Omental fat pad (tissue), 4 donors: ENCODE measurements around the gene MOGAT3. TPM values are rescaled to one million over a fixed set of nuclear protein-coding genes. Genes with fewer than 3 reads are reported as not detected.
"Not testable (repeated sequence)": the region's sequence is repeated elsewhere in the genome, so short reads cannot be mapped to it uniquely, and the experiment has no call there.

Source experiments
- ATAC-seq: fragments of 150-250 bp; one replicate; pipeline ENCODE4 v1.9.1; 2016; ENCODE audit warnings: mild to moderate bottlenecking, moderate library complexity; ENCODE audit not compliant: low FRiP score
- DNase-seq: peaks from one replicate; pipeline ENCODE4 v3.0.0-alpha.2; 2019; ENCODE audit warnings: low spot score
- total RNA-seq, 4 donors: library from RNA; depleted of rRNA; stranded (reverse); fragments of >200 nt; gene quantifications; one replicate each; pipeline ENCODE4 v1.1.0, GENCODE V29; 2016
- TF ChIP-seq, protein P1 (sequence below), 3 donors: fragments of 450-650 bp; IDR thresholded peaks; one replicate each; pipeline ENCODE4 v1.5.1; 2016 to 2017; ENCODE audit warnings: antibody characterized with exemption in 3 of 3, mild to moderate bottlenecking in 3 of 3, moderate library complexity in 2 of 3

Gene MOGAT3
- total RNA-seq, 4 donors from 2014 or later = not detected

DNA sequence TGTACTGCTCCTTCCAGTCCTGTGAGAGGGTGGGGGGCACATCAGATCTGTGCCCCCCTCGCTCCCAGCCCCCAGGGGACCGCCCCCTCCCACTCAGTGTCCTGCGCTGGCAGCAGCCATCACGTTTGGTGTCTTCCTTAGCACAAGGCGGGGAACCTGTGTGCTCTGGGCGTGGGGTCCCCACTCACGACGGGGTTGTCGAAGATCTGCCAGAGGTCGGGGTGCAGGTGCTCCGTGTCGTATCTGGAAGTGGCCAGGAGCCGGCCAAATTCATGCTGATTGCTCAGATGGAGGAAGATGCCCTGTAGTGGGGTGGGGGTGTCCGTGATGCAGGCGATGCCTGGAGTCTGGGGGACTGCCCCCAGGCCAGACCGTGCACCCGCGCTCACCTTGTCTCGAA is 9.3 kb upstream of the MOGAT3 start:
- TF ChIP-seq, protein P1, sequence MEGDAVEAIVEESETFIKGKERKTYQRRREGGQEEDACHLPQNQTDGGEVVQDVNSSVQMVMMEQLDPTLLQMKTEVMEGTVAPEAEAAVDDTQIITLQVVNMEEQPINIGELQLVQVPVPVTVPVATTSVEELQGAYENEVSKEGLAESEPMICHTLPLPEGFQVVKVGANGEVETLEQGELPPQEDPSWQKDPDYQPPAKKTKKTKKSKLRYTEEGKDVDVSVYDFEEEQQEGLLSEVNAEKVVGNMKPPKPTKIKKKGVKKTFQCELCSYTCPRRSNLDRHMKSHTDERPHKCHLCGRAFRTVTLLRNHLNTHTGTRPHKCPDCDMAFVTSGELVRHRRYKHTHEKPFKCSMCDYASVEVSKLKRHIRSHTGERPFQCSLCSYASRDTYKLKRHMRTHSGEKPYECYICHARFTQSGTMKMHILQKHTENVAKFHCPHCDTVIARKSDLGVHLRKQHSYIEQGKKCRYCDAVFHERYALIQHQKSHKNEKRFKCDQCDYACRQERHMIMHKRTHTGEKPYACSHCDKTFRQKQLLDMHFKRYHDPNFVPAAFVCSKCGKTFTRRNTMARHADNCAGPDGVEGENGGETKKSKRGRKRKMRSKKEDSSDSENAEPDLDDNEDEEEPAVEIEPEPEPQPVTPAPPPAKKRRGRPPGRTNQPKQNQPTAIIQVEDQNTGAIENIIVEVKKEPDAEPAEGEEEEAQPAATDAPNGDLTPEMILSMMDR (IDR thresholded peaks at IDR 0.05) = no peak
- no peak for ATAC-seq
- DNase-seq = no peak

- TF ChIP-seq, protein P1 (IDR thresholded peaks at IDR 0.05) = no peak
- DNase-seq = no peak
- ATAC-seq = no peak
These were observed 8.0 kb upstream of the MOGAT3 start for GRCh38 chr7:101208794-101209193.

DNA sequence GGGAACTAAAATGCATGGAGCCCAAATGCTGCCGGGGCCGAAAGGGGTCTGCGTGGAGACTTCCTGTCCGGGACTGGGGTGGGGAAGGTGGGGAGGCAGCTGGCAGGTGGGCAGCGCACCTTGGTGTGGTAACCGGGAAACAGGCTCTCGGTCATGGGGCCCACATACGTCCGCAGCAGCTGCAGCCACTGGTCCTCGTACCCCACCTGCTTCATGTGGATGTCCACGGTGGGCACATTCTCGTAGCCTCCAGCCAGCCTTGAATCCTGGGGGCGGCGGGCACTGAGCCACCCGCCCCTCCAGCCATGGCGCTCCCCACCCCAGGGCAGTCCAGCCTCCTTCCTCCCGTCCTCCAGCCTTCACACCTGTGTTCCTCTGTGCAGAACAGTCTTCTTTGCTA is 6.6 kb upstream of the MOGAT3 start:
- TF ChIP-seq, protein P1 (IDR thresholded peaks at IDR 0.05) = no peak
- ATAC-seq = no peak
- DNase-seq = no peak

DNA sequence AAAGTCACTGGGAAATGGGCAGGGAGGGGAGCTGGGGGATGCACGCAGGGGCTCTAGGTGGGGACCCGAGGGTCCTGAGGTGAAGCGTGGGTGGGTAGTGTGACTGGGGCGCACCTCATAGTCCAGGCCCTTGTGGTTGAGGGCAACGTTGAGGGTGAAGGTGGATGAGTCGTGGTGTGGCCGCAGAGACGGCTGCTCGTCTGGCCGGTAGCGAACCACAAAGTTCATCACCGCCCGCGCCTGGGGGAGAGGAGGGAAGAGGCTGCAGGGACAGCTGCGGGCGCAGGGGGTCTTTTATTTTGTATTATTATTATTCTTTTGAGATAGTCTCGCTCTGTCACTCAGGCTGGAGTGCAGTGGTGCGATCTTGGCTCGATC is 5.8 kb upstream of the MOGAT3 start:
- TF ChIP-seq, protein P1 (IDR thresholded peaks at IDR 0.05) = no peak
- ATAC-seq (no peak), DNase-seq (no peak)

DNA sequence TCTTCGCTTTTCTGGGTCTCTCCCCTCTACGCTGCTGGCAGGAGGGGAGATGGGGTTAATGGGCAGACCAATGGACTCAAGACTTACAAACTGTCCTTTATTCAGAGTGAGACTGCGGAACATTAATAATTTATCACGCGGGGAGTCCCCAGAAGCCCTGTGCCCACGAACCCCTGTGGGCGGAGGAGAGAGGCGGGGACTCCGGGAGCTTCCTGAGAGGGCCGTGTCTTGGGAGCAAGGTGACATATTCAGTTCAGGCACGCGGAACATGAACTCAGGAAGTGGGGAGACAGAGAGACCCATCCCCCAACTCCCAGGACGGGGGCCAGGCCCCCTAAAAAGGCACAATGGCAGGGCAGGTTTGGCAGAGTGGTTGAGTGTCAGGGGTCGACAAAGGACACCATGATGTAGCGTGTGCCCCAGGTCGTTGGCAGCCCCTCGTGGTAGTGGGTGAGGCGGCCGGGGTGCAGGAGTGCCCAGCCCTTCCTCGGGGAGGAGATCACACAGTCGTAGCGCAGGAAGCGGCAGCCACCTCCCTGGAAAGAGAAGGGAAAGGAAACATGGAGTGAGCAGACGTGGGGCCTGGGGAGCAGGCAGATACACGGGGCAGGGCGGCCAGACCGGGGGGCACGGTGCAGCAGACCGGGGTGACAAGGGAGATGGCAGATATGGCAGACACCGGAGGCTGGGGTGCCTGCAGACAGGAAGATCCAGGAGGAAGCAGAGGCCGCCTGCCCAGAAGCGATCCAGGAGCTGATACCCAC is 5.2 kb upstream of the MOGAT3 start:
- TF ChIP-seq, protein P1 (IDR thresholded peaks at IDR 0.05) = no peak
- DNase-seq = no peak
- no peak for ATAC-seq

DNA sequence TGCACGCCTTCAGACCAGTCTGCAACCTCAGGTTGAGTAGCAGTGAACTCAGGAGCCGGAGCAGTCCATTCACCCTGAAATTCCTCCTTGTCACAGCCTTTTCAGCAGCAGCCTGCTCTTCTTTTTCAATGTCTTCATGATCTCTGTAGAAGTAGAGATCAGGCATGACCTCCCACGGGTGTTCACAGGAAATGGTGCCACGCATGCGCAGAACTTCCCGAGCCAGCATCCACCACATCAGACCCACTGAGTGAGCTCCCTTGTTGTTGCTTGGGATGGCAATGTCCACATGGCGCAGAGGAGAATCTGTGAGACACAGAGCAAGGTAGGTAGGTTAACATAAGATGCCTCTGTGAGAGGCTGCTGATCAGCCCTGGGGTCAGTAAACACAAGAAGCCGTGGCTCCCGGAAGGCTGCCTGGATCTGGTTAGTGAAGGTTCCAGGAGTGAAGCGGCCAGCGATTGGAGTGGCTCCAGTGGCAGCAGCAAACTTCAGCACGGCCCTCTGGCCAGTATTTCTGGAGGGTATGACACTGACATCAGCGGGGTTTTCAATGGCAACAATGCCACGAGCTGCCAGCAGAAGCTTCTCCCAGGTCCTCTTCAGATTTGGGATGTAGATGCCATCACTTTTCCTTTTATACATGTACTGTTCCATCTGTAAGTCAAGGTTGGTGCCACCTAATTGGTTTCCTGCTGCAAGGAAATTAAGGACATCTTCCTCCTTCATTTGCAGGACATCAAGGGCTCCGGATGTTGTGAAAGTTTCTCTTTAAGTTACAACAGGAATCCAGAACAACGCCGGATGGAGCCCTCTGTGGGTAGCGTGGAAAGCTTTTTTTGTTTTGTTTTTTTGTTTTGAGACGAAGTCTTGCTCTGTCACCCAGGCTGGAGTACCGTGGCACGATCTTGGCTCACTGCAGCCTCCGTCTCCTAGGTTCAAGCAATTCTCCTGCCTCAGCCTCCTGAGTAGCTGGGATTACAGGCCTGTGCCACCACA is 3.2 kb upstream of the MOGAT3 start:
- ATAC-seq = not testable (repeated sequence)

GRCh38 chr7:101202603-101202918 is 1.7 kb upstream of the MOGAT3 start:
- TF ChIP-seq, protein P1 (IDR thresholded peaks at IDR 0.05) = no peak
- no peak for DNase-seq
- ATAC-seq = no peak

More for the DNA sequence above, 3.2 kb upstream of the MOGAT3 start:
- not testable (repeated sequence) for DNase-seq
